PC-9 (cell line): ENCODE measurements around the gene BDH1. TPM values are rescaled to one million over a fixed set of nuclear protein-coding genes. Genes with fewer than 3 reads are reported as not detected.

Experiments used
- BruUV-seq: library from RNA; stranded (reverse); fragments of 400-500 nt; replicated peaks from 2 replicates; lab custom pipeline; 2021; lab: Mats Ljungman, UMichigan
- CTCF ChIA-PET: fragments of 300-600 bp; sonication (Branson Sonifier 250); formaldehyde crosslinking; loops from one replicate; lab custom pipeline; 2022; ENCODE audit warnings: antibody characterized with exemption; lab: Charles Lee
- POLR2A ChIA-PET: fragments of 300-600 bp; sonication (Branson Sonifier 250); formaldehyde crosslinking; loops from one replicate; lab custom pipeline; 2022; ENCODE audit warnings: antibody characterized with exemption; ENCODE audit not compliant: unreplicated experiment; lab: Charles Lee
- DNase-seq, 2 experiments: peaks; one replicate each; pipeline versions ENCODE4 v3.0.0 to v3.0.0-alpha.2; 2015 to 2022; ENCODE audit warnings: mixed read lengths in 1 of 2
- H2AFZ ChIP-seq: fragments of 200-600 bp; sonication (generic); 2 replicates; pipeline ENCODE4 v1.8.1; 2017; ENCODE audit warnings: antibody characterized with exemption
- H3F3A ChIP-seq: fragments of 200-600 bp; sonication (generic); 2 replicates; pipeline ENCODE4 v1.8.1; 2017; ENCODE audit warnings: antibody characterized with exemption, mild to moderate bottlenecking, low read depth; ENCODE audit not compliant: insufficient read depth
- H3K27ac ChIP-seq: fragments of 200-600 bp; sonication (generic); 2 replicates; pipeline ENCODE4 v1.6.1; 2016; ENCODE audit warnings: mixed run types
- H3K27me3 ChIP-seq: fragments of 200-600 bp; sonication (generic); 2 replicates; pipeline ENCODE4 v1.6.1; 2016; ENCODE audit warnings: low read depth, mixed run types; ENCODE audit not compliant: insufficient read depth
- H3K36me3 ChIP-seq: fragments of 200-600 bp; sonication (generic); 2 replicates; pipeline ENCODE4 v1.6.1; 2016; ENCODE audit warnings: low read depth, mixed run types
- H3K4me1 ChIP-seq: fragments of 200-600 bp; sonication (generic); replicated peaks from 2 replicates; pipeline ENCODE4 v1.6.1; 2016; ENCODE audit warnings: mixed run types; ENCODE audit not compliant: insufficient read depth
- H3K4me2 ChIP-seq: fragments of 200-600 bp; sonication (generic); 2 replicates; pipeline ENCODE4 v1.6.1; 2017; ENCODE audit warnings: mixed run types
- H3K4me3 ChIP-seq: fragments of 200-600 bp; sonication (generic); 2 replicates; pipeline ENCODE4 v1.6.1; 2016; ENCODE audit warnings: mixed run types
- H3K79me2 ChIP-seq: fragments of 200-600 bp; sonication (generic); 2 replicates; pipeline ENCODE4 v1.6.1; 2017; ENCODE audit warnings: low read depth, mixed run types
- H3K9me2 ChIP-seq: fragments of 200-600 bp; sonication (generic); 2 replicates; pipeline ENCODE4 v1.8.1; 2017; ENCODE audit warnings: mild to moderate bottlenecking; ENCODE audit not compliant: insufficient read depth
- H3K9me3 ChIP-seq: fragments of 200-600 bp; sonication (generic); 2 replicates; pipeline ENCODE4 v1.8.1; 2016; ENCODE audit warnings: low read depth; ENCODE audit not compliant: insufficient read depth
- H4K20me1 ChIP-seq: fragments of 200-600 bp; sonication (generic); 2 replicates; pipeline ENCODE4 v1.8.1; 2017; ENCODE audit not compliant: insufficient read depth
- CTCF ChIP-seq: fragments of 200-600 bp; sonication (generic); conservative IDR thresholded peaks from 2 replicates; pipeline ENCODE4 v1.6.1; 2017; ENCODE audit warnings: mixed run types, antibody characterized with exemption, mild to moderate bottlenecking, moderate library complexity
- EZH2 ChIP-seq: fragments of 200-600 bp; sonication (generic); IDR thresholded peaks from 2 replicates; pipeline ENCODE4 v1.8.0; 2017; ENCODE audit warnings: antibody characterized with exemption, low read depth
- intact Hi-C: fragments of 100-400 bp; cut with micrococcal nuclease; formaldehyde crosslinking; loops from one replicate; pipeline ENCODE4 v1.10.0; 2022; ENCODE audit not compliant: unreplicated experiment
- total RNA-seq: library from RNA; stranded (reverse); gene quantifications from 2 replicates; pipeline ENCODE4 v1.2.3, GENCODE V29; 2021

The BDH1 gene
- total RNA-seq, 1 experiment from 2014 or later = 55.1 TPM

DNA sequence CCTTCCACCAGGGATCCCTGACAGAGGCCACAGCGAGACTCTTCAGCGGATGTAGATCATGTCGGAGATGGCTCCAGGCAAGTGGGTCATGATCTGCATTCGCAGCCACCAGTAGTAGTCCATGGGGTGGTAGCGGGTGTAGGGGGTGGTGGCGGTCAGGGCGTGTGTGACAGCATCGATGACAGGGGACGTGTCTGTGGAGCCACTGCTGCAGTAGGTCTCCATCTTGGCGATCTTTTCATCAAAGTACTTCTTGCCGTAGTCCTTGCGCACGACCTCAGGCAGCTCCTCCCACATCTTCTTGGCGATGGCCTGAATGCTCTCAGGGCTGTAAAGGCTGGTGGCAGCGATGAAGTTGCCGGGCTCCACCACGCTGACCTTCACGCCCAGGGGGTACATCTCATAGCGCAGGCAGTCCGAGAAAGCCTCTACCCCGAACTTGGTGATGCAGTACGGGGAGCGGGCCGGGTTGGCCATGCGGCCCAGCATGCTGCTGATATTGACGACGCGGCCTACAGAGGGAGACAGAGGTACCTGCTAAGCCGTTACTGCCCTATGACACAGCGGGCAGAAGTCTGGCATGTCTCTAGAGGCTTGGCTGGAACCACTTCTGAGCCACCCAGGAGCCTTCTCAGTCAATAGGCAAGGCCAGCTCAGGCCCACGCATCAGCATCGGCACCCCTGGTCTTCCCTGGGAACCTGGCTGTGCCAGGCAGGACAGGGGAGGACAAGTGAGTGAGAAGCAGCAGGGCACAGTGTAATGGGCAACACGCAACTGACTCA is 43.7 kb downstream of the BDH1 start:
- ChIA-PET POLR2A (no interaction called here), CTCF (interaction anchor here (1.6 kb wide), 1 partner anchor 58 kb away, joined by 5 read pairs; no protein-coding TSS in a partner anchor)
- DNase-seq = no peak
- intact Hi-C loops = loop anchor here (2.0 kb wide), 1 partner anchor 213 kb away; the partner anchor contains the start of gene DLG1
- no peak overlapping the region for H3K27ac ChIP-seq
- H3K4me1 ChIP-seq = peaks cover 23% of the 10 kb centered on the region
- H3K9me2 ChIP-seq = no peaks in the 10 kb centered on the region
- TF ChIP-seq CTCF = no peak
- TF ChIP-seq EZH2 = no peak
- H3K36me3 ChIP-seq = no peaks in the 10 kb centered on the region
- H3K27me3 ChIP-seq = no peaks in the 10 kb centered on the region
- no peaks in the 10 kb centered on the region for H3K79me2 ChIP-seq
- H3K9me3 ChIP-seq = no peaks in the 10 kb centered on the region
- no peaks in the 10 kb centered on the region for H4K20me1 ChIP-seq
- BruUV-seq = no TSS peak
- no peak overlapping the region for H2AFZ ChIP-seq
- H3K4me2 ChIP-seq = no peak overlapping the region
- H3F3A ChIP-seq = peaks cover 9% of the 10 kb centered on the region; the same call in 1 of the 2 replicates
- no peak overlapping the region for H3K4me3 ChIP-seq

DNA sequence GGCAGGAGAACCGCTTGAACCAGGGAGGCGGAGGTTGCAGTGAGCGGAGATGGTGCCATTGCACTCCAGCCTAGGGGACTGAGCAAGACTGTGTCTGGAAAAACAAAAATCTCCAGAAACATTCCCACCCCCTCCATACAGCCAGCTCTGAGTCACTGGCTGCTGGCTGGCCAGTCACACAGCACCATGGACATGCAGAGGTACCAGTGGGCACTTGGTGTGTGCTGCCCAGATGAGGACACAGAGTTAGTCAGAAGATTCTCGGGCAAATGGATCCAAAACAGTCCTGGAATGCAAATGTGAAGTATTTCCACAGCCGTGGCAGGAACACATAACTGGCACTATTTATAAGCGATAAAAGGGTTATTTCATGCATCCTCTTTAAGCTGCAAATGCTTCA is 44.6 kb downstream of the BDH1 start:
- Histone ChIP-seq H3K27me3 (no peaks in the 10 kb centered on the region), H3F3A (peaks cover 3% of the 10 kb centered on the region; the same call in 1 of the 2 replicates), H3K4me1 (peaks cover 16% of the 10 kb centered on the region), H2AFZ (no peak overlapping the region), H3K9me3 (no peaks in the 10 kb centered on the region), H3K9me2 (no peaks in the 10 kb centered on the region), H3K36me3 (no peaks in the 10 kb centered on the region), H4K20me1 (no peaks in the 10 kb centered on the region), H3K4me3 (no peak overlapping the region), H3K79me2 (no peaks in the 10 kb centered on the region), H3K27ac (no peak overlapping the region), H3K4me2 (no peak overlapping the region)
- POLR2A ChIA-PET = interaction anchor here (0.6 kb wide), 1 partner anchor 242 kb away, joined by 6 read pairs; no protein-coding TSS in a partner anchor
- no TSS peak for BruUV-seq
- CTCF ChIA-PET = no interaction called here
- TF ChIP-seq EZH2 (no peak), CTCF (no peak)
- no peak for DNase-seq
- intact Hi-C loops = loop anchor here (2.0 kb wide), 1 partner anchor 212 kb away; the partner anchor contains the start of gene DLG1

- no peaks in the 10 kb centered on the region for H4K20me1 ChIP-seq
- DNase-seq = no peak
- no TSS peak for BruUV-seq
- POLR2A ChIA-PET = interaction anchor here (0.6 kb wide), 1 partner anchor 242 kb away, joined by 6 read pairs; no protein-coding TSS in a partner anchor
- intact Hi-C loops = loop anchor here (1.0 to 2.0 kb wide), 4 partner anchors 54 to 286 kb away; partner anchors contain the start of gene DLG1
- TF ChIP-seq EZH2 = no peak
- no peak for TF ChIP-seq CTCF
- H3K9me3 ChIP-seq = no peaks in the 10 kb centered on the region
- H3K27ac ChIP-seq = no peak overlapping the region
- no peaks in the 10 kb centered on the region for H3K36me3 ChIP-seq
- CTCF ChIA-PET = no interaction called here
- no peaks in the 10 kb centered on the region for H3K9me2 ChIP-seq
- no peak overlapping the region for H2AFZ ChIP-seq
- no peaks in the 10 kb centered on the region; the same call in 1 of the 2 replicates for H3F3A ChIP-seq
- no peaks in the 10 kb centered on the region for H3K27me3 ChIP-seq
- peaks cover 11% of the 10 kb centered on the region for H3K4me1 ChIP-seq
- no peak overlapping the region; the same call in 1 of the 2 replicates for H3K4me2 ChIP-seq
- H3K79me2 ChIP-seq = no peaks in the 10 kb centered on the region
- H3K4me3 ChIP-seq = no peak overlapping the region
These were observed 45.1 kb downstream of the BDH1 start for GRCh38 chr3:197510642-197511018.
